NCI-H82 treated with DMSO at 0.1 percent for 48 hours (cell line): ENCODE results near the gene CDH3.

Experiments
- DNase-seq: peaks from one replicate; lab custom pipeline; 2025; ENCODE audit not compliant: unreplicated experiment; lab: John Stamatoyannopoulos, UW

The CDH3 gene

DNA sequence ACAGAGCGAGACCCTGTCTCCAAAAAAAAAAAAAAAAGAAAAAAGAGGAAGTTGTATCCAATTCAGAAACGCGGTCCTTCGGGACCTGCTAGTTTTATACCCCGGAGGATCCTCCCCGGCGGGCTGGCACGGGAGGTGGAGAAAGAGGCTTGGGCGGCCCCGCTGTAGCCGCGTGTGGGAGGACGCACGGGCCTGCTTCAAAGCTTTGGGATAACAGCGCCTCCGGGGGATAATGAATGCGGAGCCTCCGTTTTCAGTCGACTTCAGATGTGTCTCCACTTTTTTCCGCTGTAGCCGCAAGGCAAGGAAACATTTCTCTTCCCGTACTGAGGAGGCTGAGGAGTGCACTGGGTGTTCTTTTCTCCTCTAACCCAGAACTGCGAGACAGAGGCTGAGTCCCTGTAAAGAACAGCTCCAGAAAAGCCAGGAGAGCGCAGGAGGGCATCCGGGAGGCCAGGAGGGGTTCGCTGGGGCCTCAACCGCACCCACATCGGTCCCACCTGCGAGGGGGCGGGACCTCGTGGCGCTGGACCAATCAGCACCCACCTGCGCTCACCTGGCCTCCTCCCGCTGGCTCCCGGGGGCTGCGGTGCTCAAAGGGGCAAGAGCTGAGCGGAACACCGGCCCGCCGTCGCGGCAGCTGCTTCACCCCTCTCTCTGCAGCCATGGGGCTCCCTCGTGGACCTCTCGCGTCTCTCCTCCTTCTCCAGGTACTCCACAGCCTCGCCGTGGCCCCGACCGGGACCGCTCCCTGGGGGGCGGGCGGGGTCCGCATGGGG, at the start of gene CDH3:
TSS of gene CDH3 (plus strand) at position 596 of the 779 bp plus-strand sequence. CDS start at position 666, 70 bp downstream.
- no peak for DNase-seq

- no peak for DNase-seq
Observed at GRCh38 chr16:68596266-68596665, 48.8 kb upstream of the CDH3 start.

GRCh38 chr16:68599586-68599985, 45.5 kb upstream of the CDH3 start:
- no peak for DNase-seq

- no peak for DNase-seq
Observed at GRCh38 chr16:68605746-68606145, 39.4 kb upstream of the CDH3 start.

DNA sequence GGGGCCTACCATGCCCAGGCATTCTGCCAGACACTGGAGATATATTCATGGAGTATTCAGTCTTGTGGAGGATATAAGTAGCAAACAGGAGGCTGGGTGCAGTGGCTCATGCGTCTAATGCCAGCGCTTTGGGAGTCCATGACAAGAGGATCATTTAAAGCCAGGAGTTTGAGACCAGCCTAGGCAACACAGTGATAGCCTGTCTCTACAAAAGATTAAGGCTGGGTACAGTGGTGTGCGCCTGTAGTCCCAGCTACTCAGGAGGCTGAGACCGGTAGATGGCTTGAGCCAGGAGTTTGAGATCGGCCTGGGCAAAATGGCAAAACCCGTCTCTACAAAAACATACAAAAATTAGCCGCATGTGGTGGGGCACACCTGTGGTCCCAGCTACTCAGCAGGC, 37.7 kb upstream of the CDH3 start:
- no peak for DNase-seq

DNA sequence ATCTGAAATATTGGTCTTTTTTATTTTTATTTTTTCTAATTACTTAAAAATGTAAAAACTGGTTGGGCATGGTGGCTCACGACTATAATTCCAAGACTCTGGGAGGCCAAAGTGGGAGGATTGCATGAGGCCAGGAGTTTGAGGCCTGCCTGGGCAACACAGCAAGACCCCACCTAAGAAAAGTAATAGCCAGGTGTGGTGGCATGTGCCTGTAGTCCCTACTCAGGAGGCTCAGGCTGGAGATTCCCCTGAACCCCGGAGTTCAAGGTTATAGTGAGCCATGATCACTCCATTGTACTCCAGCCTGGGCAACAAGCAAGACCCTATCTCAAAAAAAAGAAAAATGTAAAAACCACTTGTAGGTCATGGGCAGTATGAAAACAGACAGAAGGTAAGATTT, 36.8 kb upstream of the CDH3 start:
- DNase-seq = no peak

- no peak for DNase-seq
Observed at GRCh38 chr16:68612996-68613395, 32.1 kb upstream of the CDH3 start.

DNA sequence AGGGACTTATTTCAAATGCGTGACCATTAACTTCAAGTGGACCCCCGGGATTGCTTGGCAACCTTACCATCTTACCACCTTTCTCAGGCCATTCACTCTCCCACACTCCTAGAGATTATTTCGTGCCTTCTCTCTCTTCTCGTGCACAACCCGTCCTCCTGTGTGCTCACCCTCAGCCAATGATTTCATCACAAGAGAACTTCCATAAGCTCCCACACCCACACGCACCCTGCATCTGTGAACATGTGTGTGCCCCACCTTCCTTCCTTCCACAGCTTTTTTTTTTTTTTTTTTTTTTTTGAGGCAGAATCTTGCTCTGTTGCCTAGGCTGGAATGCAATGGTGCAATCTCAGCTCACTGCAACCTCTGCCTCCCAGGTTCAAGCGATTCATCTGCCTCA, 27.4 kb upstream of the CDH3 start:
- DNase-seq = no peak

DNA sequence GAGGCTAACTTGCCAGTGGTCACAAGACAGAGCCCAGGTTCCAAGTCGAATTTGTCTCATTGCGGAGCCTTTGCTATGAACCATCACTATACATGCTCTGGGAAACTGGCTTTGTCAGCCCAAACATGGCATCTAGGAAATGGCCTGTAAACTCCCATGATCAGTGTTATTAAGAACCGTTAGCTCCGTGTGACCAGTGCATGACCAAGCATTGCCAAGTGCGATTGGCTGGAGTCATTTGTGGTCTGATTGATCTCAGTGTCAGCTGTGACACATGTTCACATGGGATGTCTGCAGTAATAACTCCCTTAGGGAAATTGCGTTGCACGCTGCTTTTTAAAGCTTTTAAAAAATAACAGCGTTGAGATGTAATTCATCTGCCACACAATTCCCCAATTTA, 18.6 kb upstream of the CDH3 start:
- DNase-seq = no peak

- no peak for DNase-seq
Observed at GRCh38 chr16:68627951-68628425, 17.1 kb upstream of the CDH3 start.

DNA sequence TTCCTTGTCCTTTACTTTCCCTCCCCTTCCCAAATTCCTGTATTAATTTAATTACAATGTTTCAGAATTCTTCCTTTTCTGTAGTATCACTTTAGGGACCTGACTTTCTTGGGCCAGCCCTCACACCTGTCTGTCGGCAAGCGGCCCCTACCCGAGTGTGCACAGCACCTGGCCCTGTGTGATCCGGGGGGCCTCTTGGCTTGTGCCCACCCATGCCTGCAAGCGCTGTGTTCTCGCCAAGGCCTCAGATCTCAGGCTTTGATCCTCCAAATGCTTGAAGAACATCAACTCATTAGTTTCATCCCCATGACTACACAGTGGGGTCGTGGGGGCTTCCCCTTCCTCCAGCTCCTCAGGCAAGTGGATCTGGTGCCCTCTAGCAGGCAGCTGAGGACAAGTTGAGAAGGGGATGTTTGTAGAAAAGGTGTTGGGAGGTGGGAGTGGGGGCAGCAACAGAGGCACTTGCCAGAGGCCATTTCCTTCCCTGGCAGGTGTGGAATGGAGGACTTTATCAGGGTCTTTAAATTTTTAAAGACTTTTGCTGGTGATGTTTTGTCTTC, 15.7 kb upstream of the CDH3 start:
- no peak for DNase-seq

DNA sequence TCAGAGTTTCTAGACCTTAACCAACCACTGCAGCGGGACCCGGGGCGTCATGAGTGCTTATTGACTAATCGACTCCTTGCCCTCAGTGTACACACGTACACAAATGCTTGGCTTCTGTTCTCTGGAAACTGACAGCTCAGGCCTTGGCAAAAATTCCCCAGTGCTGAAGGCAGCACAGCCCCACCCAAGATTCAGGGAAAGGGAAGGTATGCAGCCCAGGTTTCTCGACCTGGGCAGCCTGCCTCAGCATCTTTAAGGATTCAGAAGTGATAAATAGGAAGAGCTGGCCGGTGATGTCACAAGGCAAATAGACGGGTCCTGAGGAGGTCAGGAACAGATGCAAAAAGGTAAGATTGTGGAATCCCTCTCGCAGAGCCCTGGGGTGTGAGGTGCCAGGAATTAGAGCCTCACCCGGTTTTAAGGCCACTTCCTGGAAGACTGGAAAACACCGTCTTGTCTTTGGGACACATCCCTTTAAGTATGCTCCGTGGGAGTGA, 9.0 kb upstream of the CDH3 start:
- DNase-seq = no peak

- no peak for DNase-seq
Observed at GRCh38 chr16:68636818-68637217, 8.3 kb upstream of the CDH3 start.

GRCh38 chr16:68640972-68641371, 4.1 kb upstream of the CDH3 start:
- DNase-seq = no peak

- DNase-seq = no peak
Observed at GRCh38 chr16:68642047-68642435, 3.1 kb upstream of the CDH3 start.

DNA sequence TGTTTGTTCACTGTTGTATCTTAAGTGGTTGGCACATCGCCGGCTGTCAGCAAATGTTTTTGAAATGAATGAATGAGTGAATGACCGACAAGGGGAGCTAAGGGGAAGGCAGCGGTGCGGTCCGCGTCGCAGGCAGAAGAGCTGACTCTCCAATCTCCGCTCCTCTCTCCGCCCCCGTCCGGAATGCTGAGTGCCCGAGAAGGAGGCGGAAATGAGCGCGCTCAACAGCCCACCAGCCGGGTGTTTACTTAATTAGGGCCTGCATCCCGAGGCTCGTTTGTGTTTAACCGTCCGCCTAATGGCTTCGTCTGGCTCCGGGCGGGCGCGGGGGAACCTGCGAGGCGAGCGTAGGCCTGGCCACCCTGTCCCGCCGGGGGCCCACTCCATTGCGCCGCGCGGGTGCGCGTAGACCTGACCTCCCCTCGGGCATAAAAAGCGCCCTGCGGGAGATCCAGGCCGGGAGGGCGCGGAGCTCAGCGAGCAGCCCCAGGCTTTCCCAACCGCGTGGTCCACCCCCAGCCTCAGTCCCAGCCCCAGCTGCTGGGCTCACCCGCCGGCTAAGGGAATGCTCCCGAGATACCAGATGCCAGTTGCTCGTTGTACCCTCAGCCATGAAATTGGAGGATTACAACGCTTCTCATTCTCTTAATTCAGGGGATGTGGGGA, 2.5 kb upstream of the CDH3 start:
- DNase-seq = no peak

DNA sequence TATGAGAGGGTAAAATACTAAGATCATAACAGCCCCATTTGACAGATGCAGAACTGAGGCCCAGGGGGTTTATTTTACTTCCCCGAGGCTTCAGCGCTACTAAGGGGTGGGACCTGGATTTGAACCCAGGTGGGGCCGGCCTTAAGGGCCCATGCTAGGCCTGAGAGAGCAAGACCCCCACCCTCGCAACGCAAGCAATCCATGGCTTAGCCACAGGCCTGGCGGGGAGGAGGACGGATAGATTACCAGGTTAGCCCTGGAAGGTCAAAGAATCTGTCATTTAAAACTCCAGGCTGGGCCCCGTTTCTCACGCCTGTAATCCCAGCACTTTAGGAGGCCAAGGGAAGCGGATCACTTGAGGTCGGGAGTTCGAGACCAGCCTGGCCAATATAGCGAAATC, 1.9 kb upstream of the CDH3 start:
- no peak for DNase-seq

DNA sequence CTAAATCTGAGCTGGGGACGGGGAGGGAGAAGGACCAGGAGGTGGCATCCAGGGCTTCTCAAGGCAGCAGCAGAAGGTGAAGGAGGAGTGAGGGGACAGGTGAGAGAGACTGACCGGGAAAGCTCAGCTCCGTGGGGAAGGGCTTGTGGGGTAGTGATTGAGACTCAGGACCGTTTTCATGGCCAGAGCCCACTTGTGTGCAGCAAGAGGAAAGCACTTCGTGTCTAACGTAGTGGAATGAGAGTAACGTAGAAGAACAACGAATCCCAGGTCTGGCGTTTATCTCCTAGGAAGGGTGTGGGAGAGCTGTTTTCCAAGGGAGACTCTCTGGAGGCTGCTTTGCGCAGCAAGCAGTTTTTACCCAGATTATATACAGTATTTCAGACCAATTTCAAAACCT, 1.3 kb upstream of the CDH3 start:
- DNase-seq = no peak

GRCh38 chr16:68644296-68644695, 814 bp upstream of the CDH3 start:
- no peak for DNase-seq

- DNase-seq = no peak
Observed at GRCh38 chr16:68645494-68646388, 631 bp downstream of the CDH3 start.
